Breast epithelium (tissue), 3 donors: ENCODE measurements around the gene KRT40.

Experiments used
- CTCF ChIP-seq, 3 donors: fragments of 450-650 bp; IDR thresholded peaks; one replicate each; pipeline ENCODE4 v1.5.1; 2016 to 2017; ENCODE audit warnings: antibody characterized with exemption in 3 of 3, mild to moderate bottlenecking in 3 of 3, moderate library complexity in 3 of 3
- POLR2A ChIP-seq: fragments of 450-650 bp; IDR thresholded peaks from one replicate; pipeline ENCODE4 v1.6.1; 2016; ENCODE audit warnings: antibody characterized with exemption, mild to moderate bottlenecking, moderate library complexity
- POLR2AphosphoS5 ChIP-seq, 3 donors: sonication (generic); formaldehyde crosslinking; IDR thresholded peaks; one replicate each; pipeline ENCODE4 v1.6.1; 2017; ENCODE audit warnings: antibody characterized with exemption in 3 of 3

- TF ChIP-seq CTCF (IDR thresholded peaks at IDR 0.05) (no peak), POLR2A (no peak), POLR2AphosphoS5 (IDR thresholded peaks at IDR 0.05) (no peak)
Observed at GRCh38 chr17:41013181-41013580, 29.1 kb upstream of the KRT40 start.
